BE2C (cell line): Measurements from ENCODE around the gene CCNC.

ENCODE experiments used
- DNase-seq: peaks from one replicate; pipeline ENCODE4 v3.0.0-alpha.2; 2020
- H3K27me3 ChIP-seq: fragments of 250-450 bp; sonication (Bioruptor Pico); 2 replicates; pipeline ENCODE4 v1.5.1; 2020; ENCODE audit warnings: mild to moderate bottlenecking
- H3K36me3 ChIP-seq: fragments of 250-450 bp; sonication (Bioruptor Pico); 2 replicates; pipeline ENCODE4 v1.5.1; 2020; ENCODE audit warnings: mild to moderate bottlenecking
- H3K4me1 ChIP-seq: fragments of 250-450 bp; sonication (Bioruptor Pico); 2 replicates; pipeline ENCODE4 v1.5.1; 2020
- H3K4me3 ChIP-seq: 2 replicates; pipeline ENCODE4 v1.5.1; 2011; ENCODE audit warnings: low read depth, low read length
- H3K9me3 ChIP-seq: fragments of 250-450 bp; sonication (Bioruptor Pico); 2 replicates; pipeline ENCODE4 v1.5.1; 2020
- CTCF ChIP-seq: IDR thresholded peaks from 2 replicates; pipeline ENCODE4 v1.5.1; 2012; ENCODE audit warnings: mild to moderate bottlenecking, low read depth, low read length

CCNC gene

GRCh38 chr6:99553888-99554287 is 14.6 kb downstream of the CCNC start:
- DNase-seq: no peak
- Histone ChIP-seq H3K4me3 (no peak overlapping the region), H3K27me3 (no peaks in the 10 kb centered on the region), H3K4me1 (no peaks in the 10 kb centered on the region), H3K9me3 (no peaks in the 10 kb centered on the region), H3K36me3 (peaks cover 41% of the 10 kb centered on the region)
- TF ChIP-seq CTCF: no peak

DNA sequence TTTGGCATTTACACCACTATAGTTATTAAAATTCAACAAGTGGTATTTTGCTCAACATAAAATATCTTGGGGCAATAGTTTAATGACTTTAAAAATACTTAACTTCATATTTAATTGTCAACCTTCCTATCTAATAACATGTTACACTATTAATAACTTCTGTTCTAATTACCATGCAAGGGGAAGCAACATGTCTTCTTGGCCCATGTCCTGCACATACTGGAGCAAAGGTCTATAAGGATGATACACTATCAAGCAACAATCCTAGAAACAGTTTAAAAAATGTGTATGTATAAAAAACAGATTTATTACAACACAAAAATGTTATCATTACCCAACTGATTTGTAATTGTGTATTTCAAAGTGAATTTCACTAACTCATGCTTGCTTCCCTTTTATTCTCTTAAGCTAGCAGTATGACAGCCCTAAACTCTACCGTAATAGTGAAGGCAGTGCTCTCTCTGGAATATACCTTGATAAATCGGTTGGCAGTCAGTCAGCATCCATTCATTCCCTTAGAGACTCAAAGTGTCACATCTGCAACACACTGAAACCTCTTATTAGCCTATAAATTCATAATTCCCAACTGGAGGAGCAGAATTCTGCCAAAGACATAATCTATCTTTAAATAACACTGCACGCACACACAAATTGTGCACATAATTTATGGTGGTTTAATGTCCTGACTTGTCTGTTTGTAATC is 18.3 kb downstream of the CCNC start:
- H3K36me3 ChIP-seq: peaks cover 22% of the 10 kb centered on the region
- H3K4me3 ChIP-seq: no peak overlapping the region
- H3K4me1 ChIP-seq: no peaks in the 10 kb centered on the region
- no peak for DNase-seq
- no peak for TF ChIP-seq CTCF
- no peaks in the 10 kb centered on the region for H3K9me3 ChIP-seq
- H3K27me3 ChIP-seq: no peaks in the 10 kb centered on the region

- Histone ChIP-seq H3K4me3 (no peak overlapping the region), H3K4me1 (no peaks in the 10 kb centered on the region), H3K36me3 (peaks cover 13% of the 10 kb centered on the region), H3K27me3 (no peaks in the 10 kb centered on the region), H3K9me3 (no peaks in the 10 kb centered on the region)
- DNase-seq: no peak
- TF ChIP-seq CTCF: no peak
Observed at GRCh38 chr6:99548706-99549105, 19.8 kb downstream of the CCNC start.

DNA sequence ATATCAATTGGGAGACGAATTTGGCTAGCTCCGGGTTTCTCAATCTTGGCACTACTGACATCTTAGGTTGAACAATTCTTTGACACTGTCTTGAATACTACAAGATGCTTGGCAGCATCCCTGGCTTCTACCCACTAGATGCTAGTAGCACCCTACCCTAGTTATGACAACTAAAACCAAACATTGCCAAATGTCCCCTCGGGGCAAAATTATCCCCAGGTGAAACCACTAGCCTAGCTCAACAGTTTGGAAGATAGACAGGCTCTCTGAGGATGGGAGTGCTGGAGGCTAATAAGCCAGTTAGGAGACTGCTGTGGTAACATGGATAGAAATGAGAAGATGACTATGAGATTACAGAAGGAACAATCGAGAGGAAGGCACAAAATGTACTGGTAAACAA is 20.9 kb downstream of the CCNC start:
- H3K36me3 ChIP-seq: peaks cover 19% of the 10 kb centered on the region
- DNase-seq: no peak
- no peaks in the 10 kb centered on the region for H3K9me3 ChIP-seq
- no peak overlapping the region for H3K4me3 ChIP-seq
- no peaks in the 10 kb centered on the region for H3K4me1 ChIP-seq
- H3K27me3 ChIP-seq: no peaks in the 10 kb centered on the region
- no peak for TF ChIP-seq CTCF

GRCh38 chr6:99545442-99545841 is 23.0 kb downstream of the CCNC start:
- Histone ChIP-seq H3K36me3 (peaks cover 21% of the 10 kb centered on the region), H3K9me3 (no peaks in the 10 kb centered on the region), H3K27me3 (no peaks in the 10 kb centered on the region), H3K4me3 (no peak overlapping the region), H3K4me1 (no peaks in the 10 kb centered on the region)
- DNase-seq: no peak
- no peak for TF ChIP-seq CTCF

- DNase-seq: no peak
- H3K36me3 ChIP-seq: peaks cover 21% of the 10 kb centered on the region
- H3K4me3 ChIP-seq: no peak overlapping the region
- H3K9me3 ChIP-seq: no peaks in the 10 kb centered on the region
- no peaks in the 10 kb centered on the region for H3K4me1 ChIP-seq
- no peak for TF ChIP-seq CTCF
- no peaks in the 10 kb centered on the region for H3K27me3 ChIP-seq
Observed at GRCh38 chr6:99543968-99544367, 24.5 kb downstream of the CCNC start.
